ENCODE results near the gene SENP1.

The SENP1 gene

DNA sequence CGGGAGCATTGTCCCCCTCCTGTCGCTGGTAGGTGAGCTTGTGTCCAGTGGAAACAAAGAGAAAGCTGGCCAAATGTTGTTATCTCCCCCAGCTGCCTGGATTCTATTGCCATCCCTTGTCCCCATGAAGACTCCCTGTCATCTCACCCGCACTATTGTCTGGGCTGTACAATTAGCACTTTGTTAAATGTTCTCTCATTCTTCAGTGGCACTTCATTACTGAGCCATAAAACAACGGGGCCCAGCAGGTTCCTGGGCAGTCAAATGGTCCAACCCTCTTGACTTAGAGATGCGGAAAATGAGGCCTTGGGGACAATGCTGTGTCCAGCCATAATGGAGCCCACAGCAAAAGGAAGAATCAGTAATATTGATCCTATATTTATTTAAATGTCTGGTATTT is 88.4 kb downstream of the SENP1 start:
- no peak overlapping the region for H3K4me3 ChIP-seq (ENCODE audit: control insufficient read depth, low read depth, low read length)
- TF ChIP-seq, protein P1, sequence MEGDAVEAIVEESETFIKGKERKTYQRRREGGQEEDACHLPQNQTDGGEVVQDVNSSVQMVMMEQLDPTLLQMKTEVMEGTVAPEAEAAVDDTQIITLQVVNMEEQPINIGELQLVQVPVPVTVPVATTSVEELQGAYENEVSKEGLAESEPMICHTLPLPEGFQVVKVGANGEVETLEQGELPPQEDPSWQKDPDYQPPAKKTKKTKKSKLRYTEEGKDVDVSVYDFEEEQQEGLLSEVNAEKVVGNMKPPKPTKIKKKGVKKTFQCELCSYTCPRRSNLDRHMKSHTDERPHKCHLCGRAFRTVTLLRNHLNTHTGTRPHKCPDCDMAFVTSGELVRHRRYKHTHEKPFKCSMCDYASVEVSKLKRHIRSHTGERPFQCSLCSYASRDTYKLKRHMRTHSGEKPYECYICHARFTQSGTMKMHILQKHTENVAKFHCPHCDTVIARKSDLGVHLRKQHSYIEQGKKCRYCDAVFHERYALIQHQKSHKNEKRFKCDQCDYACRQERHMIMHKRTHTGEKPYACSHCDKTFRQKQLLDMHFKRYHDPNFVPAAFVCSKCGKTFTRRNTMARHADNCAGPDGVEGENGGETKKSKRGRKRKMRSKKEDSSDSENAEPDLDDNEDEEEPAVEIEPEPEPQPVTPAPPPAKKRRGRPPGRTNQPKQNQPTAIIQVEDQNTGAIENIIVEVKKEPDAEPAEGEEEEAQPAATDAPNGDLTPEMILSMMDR (IDR thresholded peaks at IDR 0.05; ENCODE audit: control insufficient read depth, insufficient read depth, low read depth, low read length, missing control alignments): no peak
- no peak for DNase-seq (ENCODE audit: low read depth)

DNA sequence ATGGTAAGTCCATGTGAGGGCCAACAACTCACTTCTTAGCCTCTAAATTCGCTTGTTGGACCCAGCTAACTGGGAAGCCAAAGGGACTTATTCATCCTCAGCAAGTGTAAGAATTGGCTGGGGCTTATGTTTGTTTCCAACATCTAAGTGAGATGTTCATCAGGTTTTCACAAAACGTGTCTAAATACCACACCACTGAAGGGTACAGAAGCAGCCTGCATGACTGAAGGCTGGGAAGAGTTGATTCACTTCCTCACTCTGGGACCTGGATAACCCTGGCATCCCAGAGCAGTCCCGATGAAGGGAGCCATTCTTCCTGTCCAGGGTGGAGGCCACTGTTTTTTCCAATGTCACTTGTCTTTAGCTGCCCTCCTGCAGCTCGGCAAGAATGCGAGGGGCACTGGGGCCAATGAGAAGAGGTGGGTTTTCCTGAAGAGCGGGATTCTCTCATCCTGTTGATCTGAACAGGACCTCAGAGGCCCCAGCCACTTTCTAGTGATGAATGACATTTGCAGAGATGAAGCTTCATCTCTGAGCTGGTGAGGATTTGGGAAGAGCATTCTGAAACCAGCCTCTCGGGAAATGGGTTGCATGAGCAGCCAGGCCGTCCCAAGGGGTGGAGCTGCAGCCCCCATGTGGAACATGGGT is 89.4 kb downstream of the SENP1 start:
- no peak overlapping the region for H3K4me3 ChIP-seq (ENCODE audit: control insufficient read depth, low read depth, low read length)
- TF ChIP-seq, protein P1 (IDR thresholded peaks at IDR 0.05; ENCODE audit: control insufficient read depth, insufficient read depth, low read depth, low read length, missing control alignments): no peak
- no peak for DNase-seq (ENCODE audit: low read depth)

DNA sequence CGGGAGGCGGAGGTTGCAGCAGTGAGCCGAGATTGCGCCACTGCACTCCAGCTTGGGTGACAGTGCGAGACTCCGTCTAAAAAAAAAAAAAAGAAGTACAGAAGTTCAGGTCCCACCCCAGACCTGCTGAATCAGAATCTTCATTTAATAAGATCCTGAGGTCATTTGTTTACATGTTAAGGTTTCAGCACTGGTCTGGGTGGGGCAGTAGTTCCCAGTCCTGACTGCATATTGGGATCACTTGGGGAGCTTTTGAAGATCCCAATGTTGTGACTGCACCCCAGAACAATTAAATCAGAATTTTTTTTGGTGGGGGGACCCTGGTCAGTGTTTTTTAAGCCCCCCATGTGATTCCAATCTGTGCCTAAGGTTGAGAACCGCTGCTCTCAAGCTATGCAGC is 89.9 kb downstream of the SENP1 start:
- TF ChIP-seq, protein P1 (IDR thresholded peaks at IDR 0.05; ENCODE audit: control insufficient read depth, insufficient read depth, low read depth, low read length, missing control alignments): no peak
- H3K4me3 ChIP-seq (ENCODE audit: control insufficient read depth, low read depth, low read length): no peak overlapping the region
- no peak for DNase-seq (ENCODE audit: low read depth)

DNA sequence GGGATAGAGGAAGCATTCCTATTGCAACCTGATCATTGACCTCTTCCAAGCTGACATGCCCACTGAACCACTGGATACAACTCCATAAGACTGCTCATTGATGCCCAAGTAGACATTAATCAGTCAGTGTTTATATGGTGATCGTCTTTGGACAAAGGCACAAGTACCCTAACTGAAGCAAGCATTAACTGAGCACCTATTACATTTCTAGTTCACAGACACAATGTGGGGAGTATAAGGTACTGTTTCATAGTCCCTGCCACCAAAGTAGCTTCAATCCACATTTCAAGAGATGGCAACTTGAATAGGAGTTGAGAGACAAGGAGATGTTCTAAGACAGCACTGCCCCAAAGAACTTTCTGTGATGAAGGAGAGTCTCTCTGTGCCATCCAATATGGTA is 90.8 kb downstream of the SENP1 start:
- DNase-seq (ENCODE audit: low read depth): no peak
- TF ChIP-seq, protein P1 (IDR thresholded peaks at IDR 0.05; ENCODE audit: control insufficient read depth, insufficient read depth, low read depth, low read length, missing control alignments): no peak
- H3K4me3 ChIP-seq (ENCODE audit: control insufficient read depth, low read depth, low read length): no peak overlapping the region

DNA sequence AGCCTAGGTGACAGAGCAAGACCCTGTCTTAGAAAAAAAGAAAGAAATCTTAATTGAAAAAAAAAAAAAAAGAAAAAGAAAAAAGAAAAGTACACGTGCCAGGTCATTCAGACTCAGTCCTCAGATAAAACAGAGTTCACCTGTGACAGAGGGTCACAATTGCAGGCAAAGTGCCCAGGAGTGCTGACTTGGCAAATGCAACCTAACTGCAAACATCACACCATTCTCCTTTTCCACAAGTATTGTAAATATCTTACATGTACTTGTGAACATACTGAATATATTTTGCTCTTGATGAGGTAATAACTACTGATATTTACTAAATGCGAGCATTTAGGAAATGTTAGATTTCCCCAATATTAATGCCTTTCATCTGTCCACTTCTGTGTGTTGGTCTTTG is 92.6 kb downstream of the SENP1 start:
- no peak overlapping the region for H3K4me3 ChIP-seq (ENCODE audit: control insufficient read depth, low read depth, low read length)
- DNase-seq (ENCODE audit: low read depth): no peak
- TF ChIP-seq, protein P1 (IDR thresholded peaks at IDR 0.05; ENCODE audit: control insufficient read depth, insufficient read depth, low read depth, low read length, missing control alignments): no peak

DNA sequence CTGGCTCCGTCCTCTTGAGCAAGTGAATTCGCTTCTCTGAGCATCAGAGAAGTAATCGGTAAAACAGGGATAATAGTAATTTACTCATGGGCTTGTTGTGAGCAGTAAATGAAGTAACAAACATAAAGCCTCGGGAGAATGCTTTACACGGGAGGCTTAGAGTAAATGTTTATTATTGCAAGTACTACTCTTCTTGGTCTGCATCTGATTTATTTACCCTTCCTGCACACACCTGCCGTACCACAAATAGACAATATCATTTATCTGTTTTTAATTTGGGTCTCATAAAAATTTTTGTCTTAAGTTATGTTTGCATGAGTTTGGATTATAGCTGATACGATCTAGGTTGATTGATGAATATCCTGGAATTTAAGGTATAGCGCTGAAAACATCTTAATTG is 93.8 kb downstream of the SENP1 start:
- DNase-seq (ENCODE audit: low read depth): no peak
- no peak overlapping the region for H3K4me3 ChIP-seq (ENCODE audit: control insufficient read depth, low read depth, low read length)
- TF ChIP-seq, protein P1 (IDR thresholded peaks at IDR 0.05; ENCODE audit: control insufficient read depth, insufficient read depth, low read depth, low read length, missing control alignments): no peak
